Measurements from ENCODE around the gene PAQR7. TPM values are rescaled to one million over a fixed set of nuclear protein-coding genes. Genes with fewer than 3 reads are reported as not detected.

PAQR7 gene
- total RNA-seq, 1 donor from 2014 or later, result 15.1 TPM

DNA sequence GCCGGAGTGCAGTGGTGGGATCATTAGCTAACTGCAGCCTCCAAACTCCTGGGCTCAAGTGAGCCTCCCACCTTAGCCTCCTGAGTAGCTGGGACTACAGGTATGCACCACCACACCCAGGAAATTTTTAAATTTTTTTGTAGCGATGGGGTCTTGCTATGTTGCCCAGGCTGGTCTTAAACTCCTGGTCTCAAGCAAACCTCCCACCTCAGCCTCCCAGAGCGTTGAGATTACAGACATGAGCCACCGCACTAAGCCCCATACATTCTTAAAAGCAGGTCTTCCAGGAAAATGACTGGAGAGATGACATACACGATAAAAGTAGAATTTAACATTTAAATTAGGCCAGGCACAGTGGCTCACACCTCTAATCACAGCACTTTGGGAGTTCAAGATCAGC is 42.4 kb downstream of the PAQR7 start:
- Histone ChIP-seq H3K27me3 (ENCODE audit: insufficient read depth, low read length) (no peaks in the 10 kb centered on the region), H4K20me1 (ENCODE audit: insufficient read depth, low read length) (no peaks in the 10 kb centered on the region), H3K9ac (ENCODE audit: low read length) (no peak overlapping the region), H3K36me3 (ENCODE audit: insufficient read depth, low read length) (peaks cover 50% of the 10 kb centered on the region), H3K4me1 (ENCODE audit: insufficient read depth, low read length) (peaks cover 6% of the 10 kb centered on the region), H3K9me3 (ENCODE audit: insufficient read depth, low read depth, low read length) (no peaks in the 10 kb centered on the region), H2AFZ (ENCODE audit: low read depth, low read length) (no peak overlapping the region), H3K4me2 (ENCODE audit: low read length) (no peak overlapping the region), H3K27ac (ENCODE audit: low read depth, low read length) (no peak overlapping the region), H3K4me3 (ENCODE audit: insufficient read depth, low read depth, low read length) (no peak overlapping the region), H3K79me2 (ENCODE audit: insufficient read depth, low read length) (no peaks in the 10 kb centered on the region)
- no peak overlapping the region for H3K27ac Mint-ChIP-seq (ENCODE audit: unreplicated experiment)
- peaks cover 26% of the 10 kb centered on the region for H3K36me3 Mint-ChIP-seq (ENCODE audit: low read depth, unreplicated experiment)
- no peak for FAIRE-seq
- H3K9me3 Mint-ChIP-seq (ENCODE audit: unreplicated experiment), result no peaks in the 10 kb centered on the region
- TF ChIP-seq EZH2 (IDR thresholded peaks at IDR 0.05; ENCODE audit: insufficient read depth, low read length) (no peak), CTCF (IDR thresholded peaks at IDR 0.05; ENCODE audit: insufficient read depth, low read depth, low read length) (no peak)
- no peaks in the 10 kb centered on the region for H3K27me3 Mint-ChIP-seq (ENCODE audit: low read depth, unreplicated experiment)
- no peak overlapping the region for H3K4me3 Mint-ChIP-seq (ENCODE audit: unreplicated experiment)
- peaks cover 3% of the 10 kb centered on the region for H3K4me1 Mint-ChIP-seq (ENCODE audit: low read depth, unreplicated experiment)
- no peak for DNase-seq (ENCODE audit: low read depth)

GRCh38 chr1:25832336-25833037 is 43.0 kb downstream of the PAQR7 start:
- H4K20me1 ChIP-seq (ENCODE audit: insufficient read depth, low read length), result no peaks in the 10 kb centered on the region
- H3K27me3 ChIP-seq (ENCODE audit: insufficient read depth, low read length), result no peaks in the 10 kb centered on the region
- peaks cover 6% of the 10 kb centered on the region for H3K4me1 ChIP-seq (ENCODE audit: insufficient read depth, low read length)
- H2AFZ ChIP-seq (ENCODE audit: low read depth, low read length), result no peak overlapping the region
- Mint-ChIP-seq H3K36me3 (ENCODE audit: low read depth, unreplicated experiment) (peaks cover 26% of the 10 kb centered on the region), H3K4me3 (ENCODE audit: unreplicated experiment) (no peak overlapping the region), H3K9me3 (ENCODE audit: unreplicated experiment) (no peaks in the 10 kb centered on the region), H3K27me3 (ENCODE audit: low read depth, unreplicated experiment) (no peaks in the 10 kb centered on the region), H3K27ac (ENCODE audit: unreplicated experiment) (no peak overlapping the region), H3K4me1 (ENCODE audit: low read depth, unreplicated experiment) (peaks cover 3% of the 10 kb centered on the region)
- H3K79me2 ChIP-seq (ENCODE audit: insufficient read depth, low read length), result no peaks in the 10 kb centered on the region
- DNase-seq (ENCODE audit: low read depth) (no peak), FAIRE-seq (no peak)
- H3K36me3 ChIP-seq (ENCODE audit: insufficient read depth, low read length), result peaks cover 50% of the 10 kb centered on the region
- H3K9ac ChIP-seq (ENCODE audit: low read length), result no peak overlapping the region
- H3K9me3 ChIP-seq (ENCODE audit: insufficient read depth, low read depth, low read length), result no peaks in the 10 kb centered on the region
- H3K4me2 ChIP-seq (ENCODE audit: low read length), result no peak overlapping the region
- TF ChIP-seq CTCF (IDR thresholded peaks at IDR 0.05; ENCODE audit: insufficient read depth, low read depth, low read length), result no peak
- TF ChIP-seq EZH2 (IDR thresholded peaks at IDR 0.05; ENCODE audit: insufficient read depth, low read length), result no peak
- H3K27ac ChIP-seq (ENCODE audit: low read depth, low read length), result no peak overlapping the region
- no peak overlapping the region for H3K4me3 ChIP-seq (ENCODE audit: insufficient read depth, low read depth, low read length)

DNA sequence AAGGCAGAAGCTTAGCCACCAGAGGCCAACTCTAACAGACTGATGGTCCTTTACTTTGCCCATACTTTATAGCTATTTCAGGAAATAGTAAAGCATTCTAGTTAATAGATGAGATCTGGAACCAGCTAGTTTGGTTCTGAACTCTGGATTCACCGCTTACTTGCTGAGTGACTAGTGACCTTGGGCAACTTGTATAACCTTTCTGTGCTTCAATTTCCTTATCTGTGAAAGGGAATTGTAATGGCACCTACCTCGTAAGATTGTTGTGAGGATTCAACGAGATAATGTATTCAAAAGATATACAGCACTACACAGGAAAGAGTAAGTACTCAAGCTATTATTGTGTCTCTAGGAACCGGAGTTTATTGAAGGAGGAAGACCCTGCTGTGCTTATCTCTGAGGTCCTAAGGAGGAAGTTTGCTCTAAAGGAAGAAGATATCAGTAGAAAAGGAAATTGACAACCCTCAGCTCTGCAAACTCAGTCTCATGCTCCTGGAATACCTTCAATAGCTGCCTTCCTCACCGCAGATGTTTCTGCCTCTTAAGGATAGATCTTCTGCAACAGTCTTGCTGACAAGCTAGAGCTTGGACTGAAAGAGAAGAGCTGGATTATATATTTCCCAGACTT is 43.8 kb downstream of the PAQR7 start:
- Histone ChIP-seq H3K9me3 (ENCODE audit: insufficient read depth, low read depth, low read length) (no peaks in the 10 kb centered on the region), H2AFZ (ENCODE audit: low read depth, low read length) (no peak overlapping the region), H3K36me3 (ENCODE audit: insufficient read depth, low read length) (peaks cover 53% of the 10 kb centered on the region), H3K9ac (ENCODE audit: low read length) (no peak overlapping the region), H3K4me2 (ENCODE audit: low read length) (no peak overlapping the region), H3K4me3 (ENCODE audit: insufficient read depth, low read depth, low read length) (no peak overlapping the region), H3K79me2 (ENCODE audit: insufficient read depth, low read length) (no peaks in the 10 kb centered on the region), H3K27ac (ENCODE audit: low read depth, low read length) (no peak overlapping the region), H4K20me1 (ENCODE audit: insufficient read depth, low read length) (no peaks in the 10 kb centered on the region), H3K27me3 (ENCODE audit: insufficient read depth, low read length) (no peaks in the 10 kb centered on the region), H3K4me1 (ENCODE audit: insufficient read depth, low read length) (peaks cover 1% of the 10 kb centered on the region)
- DNase-seq (ENCODE audit: low read depth), result no peak
- no peak overlapping the region for H3K27ac Mint-ChIP-seq (ENCODE audit: unreplicated experiment)
- no peaks in the 10 kb centered on the region for H3K27me3 Mint-ChIP-seq (ENCODE audit: low read depth, unreplicated experiment)
- H3K9me3 Mint-ChIP-seq (ENCODE audit: unreplicated experiment), result no peaks in the 10 kb centered on the region
- peaks cover 29% of the 10 kb centered on the region for H3K36me3 Mint-ChIP-seq (ENCODE audit: low read depth, unreplicated experiment)
- no peak overlapping the region for H3K4me3 Mint-ChIP-seq (ENCODE audit: unreplicated experiment)
- no peak for FAIRE-seq
- no peak for TF ChIP-seq CTCF (IDR thresholded peaks at IDR 0.05; ENCODE audit: insufficient read depth, low read depth, low read length)
- no peak for TF ChIP-seq EZH2 (IDR thresholded peaks at IDR 0.05; ENCODE audit: insufficient read depth, low read length)
- H3K4me1 Mint-ChIP-seq (ENCODE audit: low read depth, unreplicated experiment), result peaks cover 2% of the 10 kb centered on the region

Data from astrocyte (in vitro differentiated cells and primary cell).